Fibroblast of lung (primary cell): ENCODE data around the gene VDAC2. TPM values are rescaled to one million over a fixed set of nuclear protein-coding genes. Genes with fewer than 3 reads are reported as not detected.
A peak's percentile ranks its signal among the peaks of the same experiment; 100 is the strongest.
"Not testable (repeated sequence)": the region's sequence is repeated elsewhere in the genome, so short reads cannot be mapped to it uniquely, and the experiment has no call there.

Experiments used
- DNase-seq, 2 donors: peaks; one replicate each; pipeline versions ENCODE4 v3.0.0 to v3.0.0-alpha.2; 2010; ENCODE audit warnings: low read depth in 2 of 2
- H2AFZ ChIP-seq: 2 replicates; pipeline ENCODE4 v1.5.1; 2012; ENCODE audit warnings: low read length, control low read depth, inconsistent platforms
- H3K27ac ChIP-seq: 2 replicates; pipeline ENCODE4 v1.5.1; 2011; ENCODE audit warnings: low read length, control low read depth; ENCODE audit not compliant: insufficient read depth
- H3K27me3 ChIP-seq: 2 replicates; pipeline ENCODE4 v1.5.1; 2011; ENCODE audit warnings: mild to moderate bottlenecking, low read length; ENCODE audit not compliant: control insufficient read depth, insufficient read depth
- H3K36me3 ChIP-seq: 2 replicates; pipeline ENCODE4 v1.5.1; 2011; ENCODE audit warnings: low read length; ENCODE audit not compliant: control insufficient read depth, insufficient read depth
- H3K4me1 ChIP-seq: 2 replicates; pipeline ENCODE4 v1.5.1; 2011; ENCODE audit warnings: low read length; ENCODE audit not compliant: control insufficient read depth, insufficient read depth; ENCODE audit errors: extremely low read depth
- H3K4me2 ChIP-seq: 2 replicates; pipeline ENCODE4 v1.5.1; 2011; ENCODE audit warnings: low read length, control low read depth; ENCODE audit not compliant: insufficient read depth; ENCODE audit errors: extremely low read depth
- H3K4me3 ChIP-seq, 4 experiments: fragments of 200-600 bp in 1 of 4; sonication (generic) in 1 of 4; replicated peaks in 1 of 4; 2 replicates each; pipeline ENCODE4 v1.5.1; 2011 to 2016; ENCODE audit warnings: low read length in 4 of 4, low read depth in 3 of 4, mild to moderate bottlenecking in 3 of 4, control low read depth in 2 of 4, inconsistent platforms in 1 of 4, mixed read lengths in 1 of 4; ENCODE audit not compliant: insufficient read depth in 1 of 4; ENCODE audit errors: control extremely low read depth in 1 of 4
- H3K79me2 ChIP-seq: 2 replicates; pipeline ENCODE4 v1.5.1; 2012; ENCODE audit warnings: mild to moderate bottlenecking, low read length, inconsistent platforms; ENCODE audit not compliant: control insufficient read depth, insufficient read depth
- H3K9ac ChIP-seq: 2 replicates; pipeline ENCODE4 v1.5.1; 2011; ENCODE audit warnings: mild to moderate bottlenecking, low read length, control low read depth; ENCODE audit not compliant: insufficient read depth
- H3K9me3 ChIP-seq: 2 replicates; pipeline ENCODE4 v1.5.1; 2012; ENCODE audit warnings: low read depth, low read length; ENCODE audit not compliant: control insufficient read depth, insufficient read depth
- H4K20me1 ChIP-seq: 2 replicates; pipeline ENCODE4 v1.5.1; 2011; ENCODE audit warnings: low read length; ENCODE audit not compliant: control insufficient read depth, insufficient read depth; ENCODE audit errors: extremely low read depth
- CTCF ChIP-seq, 2 donors: IDR thresholded peaks in 1 of 2; conservative IDR thresholded peaks in 1 of 2; 1 replicate in 1 of 2; 2 replicates in 1 of 2; pipeline ENCODE4 v1.5.1; 2011 to 2012; ENCODE audit warnings: low read length in 2 of 2, control low read depth in 1 of 2, inconsistent platforms in 1 of 2, low read depth in 1 of 2, mild to moderate bottlenecking in 1 of 2
- EZH2 ChIP-seq: IDR thresholded peaks from 2 replicates; pipeline ENCODE4 v1.5.1; 2012; ENCODE audit warnings: low read length, control low read depth, mild to moderate bottlenecking; ENCODE audit errors: missing control alignments
- polyA plus RNA-seq, 2 donors: library from polyadenylated mRNA; depleted of rRNA in 1 of 2; stranded (reverse) in 1 of 2; unstranded in 1 of 2; fragments of >200 nt; gene quantifications; 2 replicates each; pipeline ENCODE4 v1.2.1, GENCODE V29; 2011 to 2012; ENCODE audit warnings: missing spikeins in 1 of 2
- total RNA-seq: library from RNA; depleted of rRNA; stranded (reverse); fragments of >200 nt; gene quantifications from 2 replicates; pipeline ENCODE4 v1.2.1, GENCODE V29; 2014

VDAC2 gene
- total and polyA plus RNA-seq, 2 donors (not counting 1 experiment from before 2014, with no cell fraction given) = 151 to 208 TPM

GRCh38 chr10:75187961-75188426, 22.6 kb upstream of the VDAC2 start:
- Histone ChIP-seq H3K27me3 (no peaks in the 10 kb centered on the region), H3K4me2 (no peak overlapping the region), H4K20me1 (no peaks in the 10 kb centered on the region), H3K36me3 (no peaks in the 10 kb centered on the region), H2AFZ (no peak overlapping the region), H3K4me3 (no peak overlapping the region), H3K4me1 (peaks cover 6% of the 10 kb centered on the region), H3K9me3 (no peaks in the 10 kb centered on the region), H3K27ac (no peak overlapping the region), H3K79me2 (no peaks in the 10 kb centered on the region), H3K9ac (no peak overlapping the region)
- TF ChIP-seq EZH2 (no peak), CTCF (conservative IDR thresholded peaks at IDR 0.05 in 1 of 2, IDR thresholded peaks at IDR 0.05 in 1 of 2; ENCODE audit: low read depth in 1 of 2, low read length in 2 of 2) (peak; percentile 73 to 80)
- DNase-seq = peak; percentile 56 to 79

DNA sequence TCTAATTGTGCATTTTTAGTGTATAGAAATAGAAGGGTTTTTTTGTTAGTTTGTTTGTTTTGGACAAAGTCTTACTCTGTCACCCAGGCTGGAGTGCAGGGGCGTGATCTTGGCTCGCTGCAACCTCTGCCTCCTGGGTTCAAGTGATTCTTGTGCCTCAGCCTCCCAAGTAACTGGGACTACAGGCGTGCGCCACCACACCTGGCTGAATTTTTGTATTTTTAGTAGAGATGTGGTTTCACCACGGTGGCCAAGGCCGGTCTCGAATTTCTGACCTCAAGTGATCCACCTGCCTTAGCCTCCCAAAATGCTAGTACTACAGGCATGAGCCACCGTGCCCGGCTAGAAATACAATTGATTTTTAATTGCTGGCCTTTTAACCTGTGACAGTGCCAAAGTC, 22.1 kb upstream of the VDAC2 start:
- not testable (repeated sequence) for H3K36me3 ChIP-seq, H3K4me2 ChIP-seq, H3K9me3 ChIP-seq, H3K9ac ChIP-seq, H3K27me3 ChIP-seq, H3K27ac ChIP-seq, H3K79me2 ChIP-seq, DNase-seq, H3K4me3 ChIP-seq, H4K20me1 ChIP-seq, H2AFZ ChIP-seq, H3K4me1 ChIP-seq

- Histone ChIP-seq H3K36me3 (no peaks in the 10 kb centered on the region), H2AFZ (no peak overlapping the region), H3K27me3 (no peaks in the 10 kb centered on the region), H3K4me1 (peaks cover 8% of the 10 kb centered on the region), H3K9me3 (no peaks in the 10 kb centered on the region), H3K9ac (no peak overlapping the region), H3K27ac (no peak overlapping the region), H3K4me3 (no peak overlapping the region), H3K4me2 (no peak overlapping the region), H3K79me2 (no peaks in the 10 kb centered on the region), H4K20me1 (no peaks in the 10 kb centered on the region)
- no peak for TF ChIP-seq CTCF (conservative IDR thresholded peaks at IDR 0.05 in 1 of 2, IDR thresholded peaks at IDR 0.05 in 1 of 2; ENCODE audit: low read depth in 1 of 2, low read length in 2 of 2)
- TF ChIP-seq EZH2 = no peak
- no peak for DNase-seq
Measured at GRCh38 chr10:75189266-75190096, 21.1 kb upstream of the VDAC2 start.
